H1 (cell line): Measurements from ENCODE around the gene FREM1. TPM values are rescaled to one million over a fixed set of nuclear protein-coding genes. Genes with fewer than 3 reads are reported as not detected.

ENCODE experiments used
- CTCF ChIA-PET: fragments of 300-600 bp; sonication (Branson Sonifier 250); formaldehyde crosslinking; loops from one replicate; lab custom pipeline; 2021; ENCODE audit not compliant: partially characterized antibody; lab: Charles Lee
- POLR2A ChIA-PET: fragments of 300-600 bp; sonication (Branson Sonifier 250); formaldehyde crosslinking; loops from one replicate; lab custom pipeline; 2021; ENCODE audit warnings: inconsistent platforms; ENCODE audit not compliant: partially characterized antibody; lab: Charles Lee
- DNase-seq, 2 experiments: peaks; one replicate each; pipeline versions ENCODE4 v3.0.0 to v3.0.0-alpha.2; 2010 to 2022; ENCODE audit warnings: low spot score in 2 of 2, low read depth in 1 of 2, mixed read lengths in 1 of 2
- FAIRE-seq: peaks from 2 replicates; lab custom pipeline; 2011; peaks lifted over from hg19 to GRCh38; lab: Jason Lieb, UNC
- H2AFZ ChIP-seq: 2 replicates; pipeline ENCODE4 v1.8.1; 2012; ENCODE audit warnings: low read length, inconsistent platforms
- H2AK5ac ChIP-seq: 2 replicates; pipeline ENCODE4 v1.6.1; 2013; ENCODE audit warnings: low read depth, low read length
- H2BK120ac ChIP-seq: replicated peaks from 2 replicates; pipeline ENCODE3; 2013; ENCODE audit warnings: low read depth, low read length, inconsistent platforms
- H2BK12ac ChIP-seq: 2 replicates; pipeline ENCODE4 v1.6.1; 2013; ENCODE audit warnings: low read depth, low read length
- H2BK15ac ChIP-seq: 2 replicates; pipeline ENCODE4 v1.6.1; 2013; ENCODE audit warnings: low read length
- H2BK20ac ChIP-seq: 2 replicates; pipeline ENCODE4 v1.6.1; 2013; ENCODE audit warnings: low read length
- H2BK5ac ChIP-seq: 2 replicates; pipeline ENCODE4 v1.6.1; 2013; ENCODE audit warnings: low read depth, low read length
- H3K14ac ChIP-seq: 2 replicates; pipeline ENCODE4 v1.6.1; 2013; ENCODE audit warnings: inconsistent platforms; ENCODE audit not compliant: insufficient read length
- H3K18ac ChIP-seq: 2 replicates; pipeline ENCODE4 v1.6.1; 2013; ENCODE audit warnings: low read length; ENCODE audit errors: extremely low read depth
- H3K23ac ChIP-seq: 2 replicates; pipeline ENCODE4 v1.6.1; 2013; ENCODE audit warnings: inconsistent platforms; ENCODE audit not compliant: insufficient read length
- H3K23me2 ChIP-seq: 2 replicates; pipeline ENCODE4 v1.6.1; 2013; ENCODE audit warnings: low read depth, low read length
- H3K27ac ChIP-seq: 2 replicates; pipeline ENCODE4 v1.6.1; 2011; ENCODE audit warnings: low read depth, low read length, inconsistent platforms
- H3K27me3 ChIP-seq, 4 experiments: replicated peaks in 1 of 4; 1 replicate in 1 of 4; 2 replicates in 3 of 4; pipeline versions ENCODE4 v1.6.1 to v1.8.1; 2011 to 2013; ENCODE audit warnings: low read length in 3 of 4, mild to moderate bottlenecking in 3 of 4, inconsistent platforms in 2 of 4, mixed read lengths in 2 of 4, moderate library complexity in 1 of 4; ENCODE audit not compliant: control insufficient read depth in 3 of 4, insufficient read depth in 3 of 4; ENCODE audit errors: extremely low read depth in 1 of 4
- H3K36me3 ChIP-seq, 4 experiments: 2 replicates each; pipeline versions ENCODE4 v1.6.1 to v1.8.1; 2011 to 2013; ENCODE audit warnings: mild to moderate bottlenecking in 4 of 4, low read length in 3 of 4, moderate library complexity in 2 of 4, control low read depth in 1 of 4, inconsistent platforms in 1 of 4; ENCODE audit not compliant: insufficient read depth in 4 of 4, control insufficient read depth in 2 of 4
- H3K4ac ChIP-seq: replicated peaks from 2 replicates; pipeline ENCODE3; 2013; ENCODE audit warnings: low read length, low read depth, mixed read lengths, inconsistent platforms; ENCODE audit not compliant: insufficient read length
- H3K4me1 ChIP-seq, 4 experiments: replicated peaks in 1 of 4; 1 replicate in 1 of 4; 2 replicates in 3 of 4; pipeline versions ENCODE4 v1.6.1 to v1.8.1; 2011 to 2013; ENCODE audit warnings: low read length in 3 of 4, inconsistent platforms in 2 of 4, mixed read lengths in 1 of 4; ENCODE audit not compliant: insufficient read depth in 4 of 4, control insufficient read depth in 3 of 4
- H3K4me2 ChIP-seq, 2 experiments: 2 replicates each; pipeline versions ENCODE4 v1.6.1 to v1.8.1; 2011 to 2013; ENCODE audit warnings: low read depth in 2 of 2, low read length in 2 of 2, control low read depth in 1 of 2, inconsistent platforms in 1 of 2, mild to moderate bottlenecking in 1 of 2; ENCODE audit not compliant: insufficient read depth in 1 of 2
- H3K4me3 ChIP-seq, 4 experiments: fragments of 200-600, 300-600 bp in 1 of 4; sonication (generic), shearing (Covaris generic), sonication (Bioruptor Twin) in 1 of 4; 2 replicates each; pipeline versions ENCODE4 v1.5.1 to v1.8.1; 2011 to 2016; ENCODE audit warnings: low read length in 4 of 4, low read depth in 3 of 4, control low read depth in 2 of 4, inconsistent platforms in 2 of 4, mild to moderate bottlenecking in 2 of 4, mixed read lengths in 1 of 4, moderate library complexity in 1 of 4; ENCODE audit not compliant: insufficient read depth in 2 of 4; ENCODE audit errors: extremely low read depth in 1 of 4
- H3K56ac ChIP-seq: replicated peaks from 2 replicates; pipeline ENCODE3; 2013; ENCODE audit warnings: low read depth, mild to moderate bottlenecking, mixed read lengths, low read length, inconsistent platforms; ENCODE audit not compliant: insufficient read length
- H3K79me1 ChIP-seq: 2 replicates; pipeline ENCODE4 v1.6.1; 2013; ENCODE audit warnings: low read depth, low read length, control low read depth
- H3K79me2 ChIP-seq, 2 experiments: 2 replicates each; pipeline versions ENCODE4 v1.6.1 to v1.8.1; 2012 to 2013; ENCODE audit warnings: low read length in 2 of 2, mild to moderate bottlenecking in 2 of 2, inconsistent platforms in 1 of 2; ENCODE audit not compliant: insufficient read depth in 2 of 2, control insufficient read depth in 1 of 2
- H3K9ac ChIP-seq, 4 experiments: replicated peaks in 1 of 4; 1 replicate in 1 of 4; 2 replicates in 3 of 4; pipeline versions ENCODE4 v1.6.1 to v1.8.1; 2011 to 2013; ENCODE audit warnings: low read depth in 3 of 4, low read length in 3 of 4, control low read depth in 2 of 4, mild to moderate bottlenecking in 2 of 4, moderate library complexity in 2 of 4, inconsistent platforms in 1 of 4; ENCODE audit errors: extremely low read depth in 1 of 4
- H3K9me3 ChIP-seq, 2 experiments: 2 replicates each; pipeline versions ENCODE4 v1.6.1 to v1.8.1; 2012 to 2013; ENCODE audit warnings: mild to moderate bottlenecking in 2 of 2, moderate library complexity in 2 of 2, control low read depth in 1 of 2, inconsistent platforms in 1 of 2, low read depth in 1 of 2, low read length in 1 of 2, mixed read lengths in 1 of 2; ENCODE audit not compliant: insufficient read depth in 2 of 2
- H4K20me1 ChIP-seq, 2 experiments: replicated peaks in 1 of 2; 2 replicates each; pipeline versions ENCODE3 to v1.8.1; 2011 to 2013; ENCODE audit warnings: inconsistent platforms in 2 of 2, low read length in 2 of 2, mild to moderate bottlenecking in 1 of 2; ENCODE audit not compliant: insufficient read depth in 2 of 2, control insufficient read depth in 1 of 2
- H4K5ac ChIP-seq: 2 replicates; pipeline ENCODE4 v1.6.1; 2013; ENCODE audit warnings: low read length, low read depth, mixed read lengths, inconsistent platforms; ENCODE audit not compliant: insufficient read length
- H4K8ac ChIP-seq: 2 replicates; pipeline ENCODE4 v1.8.0; 2013; ENCODE audit warnings: mild to moderate bottlenecking, moderate library complexity, low read length, inconsistent platforms; ENCODE audit not compliant: insufficient read depth; ENCODE audit errors: extremely low read depth
- H4K91ac ChIP-seq: replicated peaks from 2 replicates; pipeline ENCODE3; 2013; ENCODE audit warnings: low read length, mixed read lengths, inconsistent platforms; ENCODE audit not compliant: insufficient read length
- TAF1 ChIP-seq: IDR thresholded peaks from 2 replicates; pipeline ENCODE4 v1.6.1; 2011; ENCODE audit warnings: mild to moderate bottlenecking, low read depth, low read length
- WGBS, 2 experiments: shearing (Covaris generic) in 1 of 2; methylation state at CpG; one replicate each; pipeline versions ENCODE4 v1.1.6 to v1.1.7; 2013 to 2015; ENCODE audit warnings: low lambda C conversion rate in 2 of 2, mixed read lengths in 2 of 2, inconsistent platforms in 1 of 2, low coverage in 1 of 2, missing lambda C conversion rate in 1 of 2; ENCODE audit not compliant: insufficient replicate concordance in 2 of 2, insufficient coverage in 1 of 2, insufficient read length in 1 of 2; ENCODE audit errors: extremely low coverage in 1 of 2, missing lambda C conversion rate in 1 of 2; 5-methylcytosine and 5-hydroxymethylcytosine counted together
- polyA plus RNA-seq, 7 experiments: library from polyadenylated mRNA; depleted of rRNA in 3 of 7; stranded (reverse) in 5 of 7; unstranded in 2 of 7; fragments of >200 nt in 5 of 7; fragments of 200-250 nt in 2 of 7; gene quantifications; 1 replicate in 5 of 7; 2 replicates in 1 of 7; 4 replicates in 1 of 7; pipeline versions ENCODE4 v1.2.1 to v1.2.3, GENCODE V29; 2011 to 2013; ENCODE audit warnings: missing spikeins in 2 of 7, mixed read lengths in 2 of 7
- total RNA-seq: library from RNA; stranded (reverse); fragmentation: NEBNext Ultra II Directional; extraction: Animal tissue kit (Norgen Biotek cat#: 25700); gene quantifications from 2 replicates; pipeline ENCODE4 v1.2.1, GENCODE V29; 2021

Gene FREM1
- total and polyA plus RNA-seq, 2 of the 8 experiments (the other 6 are each of a cell fraction or from before 2014, with no cell fraction given) = 2.6 to 3.1 TPM

DNA sequence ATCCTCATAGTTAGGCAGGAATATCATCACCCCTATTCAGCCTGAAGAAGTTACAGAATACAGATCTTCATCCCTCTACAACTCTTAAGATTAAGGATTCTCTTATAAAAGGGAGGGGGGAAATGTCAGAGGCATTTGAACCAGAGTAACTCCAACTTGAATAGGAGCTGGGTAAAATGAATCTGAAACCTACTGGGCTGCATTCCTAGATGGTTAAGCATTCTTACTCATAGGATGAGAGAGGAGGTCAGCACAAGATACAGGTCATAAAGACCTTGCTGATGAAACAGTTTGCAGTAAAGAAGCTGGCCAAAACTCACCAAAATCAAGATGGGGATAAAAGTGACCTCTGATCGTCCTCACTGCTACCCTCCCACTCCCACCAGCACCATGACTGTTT is 14.4 kb downstream of the FREM1 start:
- no peak overlapping the region for H3K23ac ChIP-seq
- H3K9me3 ChIP-seq = no peaks in the 10 kb centered on the region; a peak in 1 of 4 replicates
- ChIA-PET POLR2A (interaction anchor here (1.6 kb wide), 1 partner anchor 12 kb away, joined by 3 read pairs; no protein-coding TSS in a partner anchor), CTCF (interaction anchor here (0.8 to 2.1 kb wide), 2 partner anchors 35 to 49 kb away, joined by 3 to 5 read pairs; no protein-coding TSS in a partner anchor)
- no peak overlapping the region for H4K8ac ChIP-seq
- no peak overlapping the region for H3K27ac ChIP-seq
- H4K91ac ChIP-seq = no peak overlapping the region
- no peak for FAIRE-seq
- H2AK5ac ChIP-seq = no peak overlapping the region
- H3K4ac ChIP-seq = no peak overlapping the region
- H3K4me3 ChIP-seq = no peak overlapping the region
- H2BK5ac ChIP-seq = no peak overlapping the region
- no peak overlapping the region for H3K4me2 ChIP-seq
- no peak overlapping the region for H2BK20ac ChIP-seq
- no peak for TF ChIP-seq TAF1
- H3K79me1 ChIP-seq = no peaks in the 10 kb centered on the region
- H2BK15ac ChIP-seq = 0 out of 2 replicates have a peak overlapping the region, but pooled peaks have one; percentile 50
- H3K79me2 ChIP-seq = no peaks in the 10 kb centered on the region
- H2BK12ac ChIP-seq = no peak overlapping the region; the same call in 1 of the 2 replicates
- no peak overlapping the region for H3K9ac ChIP-seq
- H2BK120ac ChIP-seq = no peak overlapping the region
- H3K27me3 ChIP-seq = no peaks in the 10 kb centered on the region
- no peak overlapping the region for H3K18ac ChIP-seq
- no peaks in the 10 kb centered on the region for H4K20me1 ChIP-seq
- no peaks in the 10 kb centered on the region for H3K23me2 ChIP-seq
- no peak overlapping the region for H2AFZ ChIP-seq
- WGBS, 2 experiments = 84% methylated on average over 1 of the region's 1 CpG; no CpG with 5 or more reads in 1 of the 2 experiments
- no peak overlapping the region for H3K56ac ChIP-seq
- peaks cover 0 to 5% (median 0%) of the 10 kb centered on the region in 4 experiments; a peak in 2 of 7 replicates for H3K4me1 ChIP-seq
- no peak overlapping the region for H3K14ac ChIP-seq
- no peaks in the 10 kb centered on the region; a peak in 2 of 8 replicates for H3K36me3 ChIP-seq
- DNase-seq = no peak
- H4K5ac ChIP-seq = no peak overlapping the region
